AML-193 (cell line): ENCODE measurements around the gene SLC47A2.

Experiments used
- DNase-seq, 2 experiments: peaks; one replicate each; lab custom pipeline; 2025; lab: John Stamatoyannopoulos, UW

SLC47A2 gene

DNA sequence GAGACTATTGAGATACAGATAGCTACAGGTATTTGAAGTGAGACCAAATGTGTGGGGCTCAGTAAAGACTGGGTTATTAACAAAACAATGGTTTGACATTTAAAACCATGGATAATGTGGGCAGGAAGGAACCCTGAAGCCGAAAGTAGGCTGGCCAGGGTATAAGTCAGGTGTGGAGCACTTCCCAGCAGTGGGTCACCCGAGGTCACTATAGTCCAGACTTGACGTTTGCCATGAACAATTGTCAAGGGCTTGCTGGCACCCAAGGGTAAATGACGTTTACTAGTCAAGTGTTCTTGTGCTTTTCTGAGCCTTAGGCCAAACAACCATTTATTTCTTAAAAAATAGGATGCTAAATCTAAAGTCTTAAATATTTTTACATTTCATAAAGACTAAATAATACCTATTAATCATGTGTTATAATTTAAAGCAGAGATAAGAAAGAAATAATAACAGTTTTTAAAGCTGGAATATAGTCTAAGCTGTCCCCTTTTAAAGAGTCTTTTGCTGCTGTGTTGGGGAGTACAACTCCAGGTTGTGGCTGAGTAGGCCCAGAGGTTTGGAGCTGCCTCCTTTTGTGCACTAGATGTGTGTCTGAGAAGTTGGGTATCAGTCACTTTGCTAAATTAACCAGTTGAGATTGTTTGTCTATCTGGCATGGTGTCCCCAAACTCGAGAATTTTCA lies 52.1 kb downstream of the SLC47A2 start:
- DNase-seq = no peak

GRCh38 chr17:19663097-19663496 lies 53.3 kb downstream of the SLC47A2 start:
- DNase-seq = no peak

- no peak for DNase-seq
These were observed 55.3 kb downstream of the SLC47A2 start for GRCh38 chr17:19661121-19661520.

DNA sequence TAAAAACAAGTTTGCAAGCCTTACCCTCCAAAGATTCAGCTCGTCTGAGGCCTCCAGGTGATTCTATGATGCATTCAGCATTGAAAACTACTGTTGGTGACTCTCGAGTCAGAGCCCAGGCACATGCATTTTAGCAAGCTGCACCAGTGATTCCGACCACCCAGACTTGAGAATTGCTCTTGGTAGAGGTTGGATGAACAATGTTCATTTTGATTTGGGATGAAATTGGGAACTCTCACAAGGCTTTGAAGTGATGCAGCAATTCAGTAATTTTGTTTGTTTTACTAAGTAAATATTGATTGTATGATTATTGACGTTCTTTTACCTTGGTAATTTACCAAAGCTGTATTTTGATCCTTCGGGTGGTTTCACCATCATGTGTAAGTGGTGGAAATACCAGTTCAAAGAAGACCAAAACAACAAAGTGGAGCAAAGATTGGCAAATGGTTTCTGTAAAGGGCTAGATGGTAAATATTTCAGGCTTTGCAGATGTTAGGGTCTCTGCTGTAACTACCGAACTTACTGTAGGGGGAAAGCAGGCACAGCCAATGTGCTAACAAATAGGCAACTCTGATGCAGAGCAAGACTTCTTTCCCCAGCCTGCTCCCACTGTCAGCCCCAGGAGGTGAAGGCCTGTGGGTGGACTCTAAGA lies 56.0 kb downstream of the SLC47A2 start:
- DNase-seq = no peak

GRCh38 chr17:19659366-19660177 lies 56.8 kb downstream of the SLC47A2 start:
- no peak for DNase-seq

DNA sequence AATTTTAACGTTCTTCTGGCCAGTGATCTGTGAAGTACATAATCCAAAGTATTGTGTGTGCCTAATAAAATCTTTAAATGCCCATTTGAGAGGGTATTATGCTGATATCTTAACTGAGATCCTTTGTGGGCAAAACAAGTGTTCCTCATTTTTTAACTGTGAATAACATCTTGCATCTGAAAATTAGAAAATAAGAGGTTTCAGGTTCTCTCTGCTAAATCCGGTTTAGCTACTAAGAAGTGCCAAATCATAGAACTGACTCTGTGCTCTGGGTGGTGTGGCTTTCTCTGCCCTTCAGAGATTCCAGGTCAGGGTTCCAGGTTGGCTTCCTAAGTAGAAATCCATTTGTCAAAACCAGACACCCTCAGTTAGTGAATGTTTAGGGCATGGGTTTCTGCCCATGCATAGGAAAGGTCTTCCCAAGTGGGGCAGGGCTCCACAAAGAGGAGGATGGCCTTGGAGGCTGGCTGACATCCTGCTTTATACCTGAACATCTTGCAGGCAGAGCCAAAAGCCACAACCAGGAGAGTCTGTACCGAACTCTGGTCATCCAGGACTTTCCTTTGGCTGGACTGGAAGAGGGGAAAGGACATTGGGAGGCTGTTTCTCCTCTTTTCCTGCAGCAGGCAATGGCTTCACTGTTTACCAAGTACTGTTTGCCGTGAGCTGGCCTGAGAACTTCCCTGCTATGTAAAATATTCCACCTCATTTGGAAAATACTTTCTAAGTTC lies 59.4 kb downstream of the SLC47A2 start:
- no peak for DNase-seq

GRCh38 chr17:19656336-19656735 lies 60.0 kb downstream of the SLC47A2 start:
- no peak for DNase-seq

DNA sequence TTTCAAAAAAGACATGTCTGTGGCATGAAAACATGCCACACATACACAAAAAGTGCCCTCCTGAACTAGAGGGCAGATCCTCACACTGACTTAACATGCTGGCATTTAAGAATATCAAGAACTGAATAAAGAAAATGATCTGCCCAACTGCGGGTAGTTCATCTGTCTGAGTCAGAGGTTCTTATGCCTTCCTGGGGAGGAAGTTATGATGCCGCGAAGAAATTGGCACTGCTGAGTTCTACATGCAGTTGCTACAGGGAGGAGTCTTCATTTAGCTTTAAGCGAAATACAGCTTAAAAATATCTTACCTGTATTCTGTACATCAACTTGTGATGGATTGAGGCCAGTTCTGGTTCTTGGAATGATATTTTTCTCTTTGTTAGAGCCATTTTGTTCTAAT lies 61.5 kb downstream of the SLC47A2 start:
- DNase-seq = no peak

- no peak for DNase-seq
These were observed 62.0 kb downstream of the SLC47A2 start for GRCh38 chr17:19654342-19654886.

- DNase-seq = no peak
These were observed 63.8 kb downstream of the SLC47A2 start for GRCh38 chr17:19652595-19652994.

GRCh38 chr17:19651451-19652238 lies 64.7 kb downstream of the SLC47A2 start:
- no peak for DNase-seq

DNA sequence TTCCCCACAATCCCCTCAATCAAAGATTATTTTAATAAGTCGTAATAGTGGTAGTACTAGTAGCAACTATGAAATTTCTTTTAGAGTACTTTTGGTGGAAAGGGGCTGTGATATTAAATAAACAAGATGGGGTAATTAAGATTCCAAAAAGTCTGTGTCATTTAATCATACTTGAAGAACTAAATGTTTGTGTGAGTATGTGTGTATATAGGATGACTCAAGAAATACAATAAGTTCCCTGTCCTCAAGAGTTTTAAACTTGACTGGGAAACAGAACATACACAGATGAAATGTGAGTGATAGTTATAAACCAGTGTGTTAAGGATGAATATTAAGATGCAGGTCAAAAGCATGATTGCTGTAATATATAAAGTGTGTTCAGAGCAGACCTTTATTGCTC lies 65.6 kb downstream of the SLC47A2 start:
- DNase-seq = no peak

- DNase-seq = no peak
These were observed 67.2 kb downstream of the SLC47A2 start for GRCh38 chr17:19649274-19649541.

GRCh38 chr17:19648475-19649273 lies 67.7 kb downstream of the SLC47A2 start, which contains the start of gene ALDH3A2:
TSS of gene ALDH3A2 (plus strand) at chr17:19648751. CDS start at chr17:19648972, 221 bp downstream.
- DNase-seq = peak; percentile 74

- DNase-seq = peak; percentile 46 to 47
These were observed 68.5 kb downstream of the SLC47A2 start for GRCh38 chr17:19647697-19648474.

DNA sequence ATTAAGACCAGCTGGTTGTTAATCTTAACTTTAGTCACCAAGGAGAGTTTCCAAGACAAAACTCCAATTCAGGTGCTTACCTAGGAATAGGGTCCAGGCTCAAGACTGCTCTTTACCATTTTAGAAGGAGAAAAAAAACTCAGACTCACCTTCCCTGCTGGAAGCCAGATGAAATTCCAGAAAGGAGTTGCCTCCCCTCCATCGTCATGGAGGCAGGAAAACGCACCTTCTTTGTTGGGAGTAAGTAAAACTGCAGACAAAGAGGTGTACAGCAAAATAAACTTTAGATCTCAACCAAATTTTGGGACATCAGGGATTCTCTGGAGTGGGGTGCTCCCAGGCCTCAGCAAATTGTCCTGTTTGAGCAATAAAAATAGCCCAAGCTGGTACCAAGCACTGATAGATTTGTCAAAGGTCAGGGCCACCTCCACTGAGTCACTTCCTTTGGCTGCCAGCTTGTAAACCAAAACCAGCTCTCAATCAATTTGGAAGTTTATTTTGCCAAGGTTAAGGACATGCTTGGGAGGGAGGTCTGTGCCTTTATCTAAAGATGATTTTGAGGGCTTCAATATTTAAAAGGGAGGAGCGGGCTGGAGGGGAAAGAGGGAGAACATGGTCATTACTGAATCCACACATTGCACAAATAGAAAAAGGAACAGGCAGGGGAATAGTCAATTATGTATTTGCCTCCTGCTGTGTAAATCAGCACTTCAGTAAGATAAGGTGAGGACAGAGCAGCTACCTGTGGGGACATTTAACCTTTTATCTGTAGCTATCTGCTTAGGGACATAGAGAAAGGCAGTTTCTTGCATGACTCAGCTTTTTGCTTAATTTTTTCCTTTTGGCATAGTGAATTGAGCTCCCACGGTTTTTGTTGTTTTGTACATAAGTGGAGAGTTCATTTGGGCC lies 69.3 kb downstream of the SLC47A2 start:
- no peak for DNase-seq

- DNase-seq = peak; percentile 58 to 73
These were observed 70.6 kb downstream of the SLC47A2 start for GRCh38 chr17:19645734-19646201.

- no peak for DNase-seq
These were observed 71.7 kb downstream of the SLC47A2 start for GRCh38 chr17:19644493-19645210.
